HepG2 (cell line): Measurements from ENCODE around the gene DDX39B.

Experiments
- ATAD3A ChIP-seq: sonication (generic); formaldehyde crosslinking; IDR thresholded peaks from 2 replicates; pipeline ENCODE4 v1.4.0; 2020; ENCODE audit warnings: missing genetic modification reagents
- CC2D1A ChIP-seq: sonication (generic); formaldehyde crosslinking; IDR thresholded peaks from 2 replicates; pipeline ENCODE4 v1.8.1; 2023; ENCODE audit warnings: mild to moderate bottlenecking, missing genetic modification reagents
- CTCF ChIP-seq: sonication (generic); formaldehyde crosslinking; IDR thresholded peaks from 2 replicates; pipeline ENCODE4 v1.5.0; 2020; ENCODE audit warnings: mild to moderate bottlenecking, missing genetic modification reagents, moderate library complexity
- ELF4 ChIP-seq: sonication (generic); formaldehyde crosslinking; IDR thresholded peaks from 2 replicates; pipeline ENCODE4 v1.5.0; 2020; ENCODE audit warnings: missing genetic modification reagents, mild to moderate bottlenecking, moderate library complexity, borderline replicate concordance
- SIN3A ChIP-seq: IDR thresholded peaks from 2 replicates; pipeline ENCODE4 v1.6.1; 2011; ENCODE audit warnings: low read depth, mild to moderate bottlenecking, control low read depth, low read length, borderline replicate concordance
- ZNF12 ChIP-seq: sonication (generic); formaldehyde crosslinking; IDR thresholded peaks from 2 replicates; pipeline ENCODE4 v1.5.0; 2020; ENCODE audit warnings: missing genetic modification reagents
- ZNF263 ChIP-seq: sonication (generic); formaldehyde crosslinking; IDR thresholded peaks from 2 replicates; pipeline ENCODE4 v1.4.0; 2020; ENCODE audit warnings: missing genetic modification reagents
- ZNF383 ChIP-seq: sonication (generic); formaldehyde crosslinking; IDR thresholded peaks from 2 replicates; pipeline ENCODE4 v1.4.0; 2020; ENCODE audit warnings: missing genetic modification reagents, mild to moderate bottlenecking, borderline replicate concordance
- TF ChIP-seq, protein P1 (sequence below): IDR thresholded peaks from 2 replicates; pipeline ENCODE4 v1.6.1; 2012; ENCODE audit warnings: inconsistent platforms

DNA sequence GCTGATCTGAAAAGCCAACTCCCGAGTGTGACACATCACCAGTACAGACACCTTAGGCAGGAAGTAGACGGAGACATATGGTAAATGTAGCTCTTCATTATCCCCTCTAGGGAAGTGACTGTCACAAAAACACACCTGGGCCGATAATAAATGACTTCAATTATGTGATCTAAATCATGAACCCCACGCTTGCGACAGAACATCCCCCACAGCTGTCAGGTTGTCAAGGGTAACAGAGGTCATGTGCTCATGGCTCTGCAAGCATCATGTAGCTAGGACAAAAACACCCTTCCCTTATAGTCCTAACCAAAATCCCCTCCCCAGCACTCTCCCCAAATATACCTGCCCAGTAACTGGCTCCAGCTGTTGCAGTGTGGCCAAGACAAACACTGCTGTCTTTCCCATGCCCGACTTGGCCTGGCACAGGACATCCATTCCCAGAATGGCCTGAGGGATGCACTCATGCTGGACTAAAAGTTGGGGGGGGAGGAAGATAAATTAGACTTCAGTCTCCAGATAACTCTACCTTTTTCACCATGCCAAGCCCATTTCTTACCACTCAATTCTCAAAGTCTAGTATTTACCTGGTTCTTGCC, 2.9 kb downstream of the DDX39B start:
- no peak for TF ChIP-seq ZNF12 (CRISPR knock-in tag)
- no peak for TF ChIP-seq SIN3A
- TF ChIP-seq CC2D1A: no peak
- no peak for TF ChIP-seq ELF4 (CRISPR knock-in tag)
- TF ChIP-seq CTCF (CRISPR knock-in tag): no peak
- TF ChIP-seq ATAD3A (CRISPR knock-in tag): no peak
- TF ChIP-seq, protein P1, sequence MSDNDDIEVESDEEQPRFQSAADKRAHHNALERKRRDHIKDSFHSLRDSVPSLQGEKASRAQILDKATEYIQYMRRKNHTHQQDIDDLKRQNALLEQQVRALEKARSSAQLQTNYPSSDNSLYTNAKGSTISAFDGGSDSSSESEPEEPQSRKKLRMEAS: no peak
- TF ChIP-seq ZNF383 (CRISPR knock-in tag): no peak
- TF ChIP-seq ZNF263 (CRISPR knock-in tag): no peak
